Esophagus muscularis mucosa (tissue), 4 donors: ENCODE measurements around the gene NOCT. TPM values are rescaled to one million over a fixed set of nuclear protein-coding genes. Genes with fewer than 3 reads are reported as not detected.
"Not testable (repeated sequence)": the region's sequence is repeated elsewhere in the genome, so short reads cannot be mapped to it uniquely, and the experiment has no call there.

ENCODE experiments used
- DNase-seq: peaks from one replicate; pipeline ENCODE4 v3.0.0-alpha.2; 2017; ENCODE audit errors: extremely low spot score
- H3K27ac ChIP-seq, 4 donors: fragments of 200-600 bp; sonication (generic); replicated peaks in 1 of 4; 1 replicate in 3 of 4; 2 replicates in 1 of 4; pipeline ENCODE4 v1.5.1; 2016 to 2019; ENCODE audit warnings: mild to moderate bottlenecking in 1 of 4
- H3K27me3 ChIP-seq, 4 donors: fragments of 200-600 bp; sonication (generic); one replicate each; pipeline versions ENCODE4 v1.5.1 to v1.6.0; 2016 to 2019
- H3K36me3 ChIP-seq, 4 donors: fragments of 200-600 bp; sonication (generic); one replicate each; pipeline ENCODE4 v1.5.1; 2016 to 2019
- H3K4me1 ChIP-seq, 4 donors: fragments of 200-600 bp; sonication (generic); one replicate each; pipeline ENCODE4 v1.5.1; 2016 to 2019
- H3K4me3 ChIP-seq, 4 donors: fragments of 200-600 bp; sonication (generic); 1 replicate in 2 of 4; 2 replicates in 2 of 4; pipeline ENCODE4 v1.5.1; 2016 to 2019; ENCODE audit warnings: mild to moderate bottlenecking in 4 of 4, moderate library complexity in 1 of 4
- H3K9me3 ChIP-seq, 4 donors: fragments of 200-600 bp; sonication (generic); 1 replicate in 3 of 4; 2 replicates in 1 of 4; pipeline ENCODE4 v1.5.1; 2016 to 2019
- CTCF ChIP-seq, 3 experiments: fragments of 200-600 bp in 2 of 3; fragments of 450-650 bp in 1 of 3; sonication (generic) in 2 of 3; IDR thresholded peaks; one replicate each; pipeline ENCODE4 v1.5.1; 2017 to 2019; ENCODE audit warnings: antibody characterized with exemption in 3 of 3, mild to moderate bottlenecking in 2 of 3, moderate library complexity in 1 of 3
- EP300 ChIP-seq: sonication (generic); formaldehyde crosslinking; IDR thresholded peaks from one replicate; pipeline ENCODE4 v1.6.1; 2017; ENCODE audit warnings: antibody characterized with exemption
- POLR2A ChIP-seq: fragments of 450-650 bp; IDR thresholded peaks from one replicate; pipeline ENCODE4 v1.6.1; 2017; ENCODE audit warnings: antibody characterized with exemption, moderate library complexity, mild to moderate bottlenecking, low read depth
- POLR2AphosphoS5 ChIP-seq, 2 donors: sonication (generic); formaldehyde crosslinking; IDR thresholded peaks; one replicate each; pipeline ENCODE4 v1.6.1; 2017; ENCODE audit warnings: antibody characterized with exemption in 2 of 2
- WGBS: methylation state at CpG from one replicate; pipeline ENCODE4 v1.1.5; 2018; 5-methylcytosine and 5-hydroxymethylcytosine counted together
- intact Hi-C: fragments of 100-400 bp; cut with DNase I; formaldehyde crosslinking; loops from one replicate; pipeline ENCODE4 v1.15.1; 2023
- total RNA-seq, 4 donors: library from RNA; depleted of rRNA; stranded (reverse); fragments of >200 nt; gene quantifications; one replicate each; pipeline versions ENCODE4 v1.1.0 to v1.2.1, GENCODE V29; 2016

NOCT gene
- total RNA-seq, 4 donors from 2014 or later, result 1.7 to 7.0 (median 2.1) TPM

- Histone ChIP-seq H3K9me3 (no peaks in the 10 kb centered on the region), H3K4me1 (peaks cover 23 to 51% (median 42%) of the 10 kb centered on the region in 4 donors), H3K27me3 (no peaks in the 10 kb centered on the region), H3K36me3 (peaks cover 12 to 51% (median 32%) of the 10 kb centered on the region in 4 donors), H3K4me3 (no peak overlapping the region), H3K27ac (peak overlapping the region in 3 of 4 donors; percentile 12 to 35 (median 19))
- intact Hi-C loops, result no loop called here
- TF ChIP-seq POLR2AphosphoS5 (IDR thresholded peaks at IDR 0.05), result no peak
- no peak for TF ChIP-seq EP300
- TF ChIP-seq CTCF (IDR thresholded peaks at IDR 0.05), result no peak
- TF ChIP-seq POLR2A, result no peak
- DNase-seq, result no peak
- 36% methylated on average over 1 of the region's 1 CpG for WGBS
These were observed 39.4 kb downstream of the NOCT start for GRCh38 chr4:139054791-139055505.

- H3K27ac ChIP-seq, H3K4me3 ChIP-seq, H3K27me3 ChIP-seq, intact Hi-C loops, DNase-seq, H3K9me3 ChIP-seq: not testable (repeated sequence)
- 82% methylated on average over 4 of the region's 4 CpGs for WGBS
- Histone ChIP-seq H3K4me1 (peaks cover 16 to 34% (median 30%) of the 10 kb centered on the region in 4 donors), H3K36me3 (peaks cover 34 to 80% (median 61%) of the 10 kb centered on the region in 4 donors)
These were observed 43.4 kb downstream of the NOCT start for GRCh38 chr4:139059026-139059425.

- DNase-seq, result no peak
- no peaks in the 10 kb centered on the region for H3K27me3 ChIP-seq
- no peak overlapping the region for H3K27ac ChIP-seq
- intact Hi-C loops, result no loop called here
- no peak overlapping the region for H3K4me3 ChIP-seq
- 95% methylated on average over 3 of the region's 3 CpGs for WGBS
- H3K4me1 ChIP-seq, result peaks cover 4 to 18% (median 16%) of the 10 kb centered on the region in 4 donors
- H3K9me3 ChIP-seq, result no peaks in the 10 kb centered on the region
- H3K36me3 ChIP-seq, result peaks cover 40 to 91% (median 70%) of the 10 kb centered on the region in 4 donors
- no peak for TF ChIP-seq CTCF (IDR thresholded peaks at IDR 0.05)
- TF ChIP-seq POLR2AphosphoS5 (IDR thresholded peaks at IDR 0.05), result no peak
- TF ChIP-seq EP300, result no peak
- no peak for TF ChIP-seq POLR2A
These were observed 45.0 kb downstream of the NOCT start for GRCh38 chr4:139060591-139060990.

GRCh38 chr4:139076016-139076744, 60.6 kb downstream of the NOCT start:
- no peaks in the 10 kb centered on the region for H3K27me3 ChIP-seq
- no peak for TF ChIP-seq CTCF (IDR thresholded peaks at IDR 0.05)
- TF ChIP-seq POLR2AphosphoS5 (IDR thresholded peaks at IDR 0.05), result no peak
- no peak for TF ChIP-seq EP300
- no peak for TF ChIP-seq POLR2A
- H3K36me3 ChIP-seq, result peaks cover 2 to 22% (median 9%) of the 10 kb centered on the region in 4 donors
- peaks cover 39 to 88% (median 79%) of the 10 kb centered on the region in 4 donors for H3K4me1 ChIP-seq
- peak overlapping the region; percentile 77 to 97 (median 93) for H3K27ac ChIP-seq
- no peaks in the 10 kb centered on the region for H3K9me3 ChIP-seq
- intact Hi-C loops, result no loop called here
- H3K4me3 ChIP-seq, result peak overlapping the region in 2 of 4 donors; percentile 20 to 27
- 64% methylated on average over 1 of the region's 1 CpG for WGBS
- DNase-seq, result no peak

GRCh38 chr4:139077567-139078355, 62.2 kb downstream of the NOCT start:
- Histone ChIP-seq H3K36me3 (peaks cover 0 to 6% (median 2%) of the 10 kb centered on the region in 4 donors), H3K9me3 (no peaks in the 10 kb centered on the region), H3K4me3 (peak overlapping the region in 2 of 4 donors; percentile 20 to 27), H3K4me1 (peaks cover 53 to 93% (median 87%) of the 10 kb centered on the region in 4 donors), H3K27ac (peak overlapping the region; percentile 90 to 97 (median 96)), H3K27me3 (no peaks in the 10 kb centered on the region)
- WGBS, result 28% methylated on average over 1 of the region's 1 CpG
- intact Hi-C loops, result no loop called here
- DNase-seq, result no peak
- TF ChIP-seq POLR2A (no peak), EP300 (no peak), CTCF (IDR thresholded peaks at IDR 0.05) (no peak), POLR2AphosphoS5 (IDR thresholded peaks at IDR 0.05) (no peak)
